Measurements from ENCODE around the gene SVEP1. TPM values are rescaled to one million over a fixed set of nuclear protein-coding genes. Genes with fewer than 3 reads are reported as not detected.
"Not testable (repeated sequence)": the region's sequence is repeated elsewhere in the genome, so short reads cannot be mapped to it uniquely, and the experiment has no call there.

Gene SVEP1
- total RNA-seq, 1 donor from 2014 or later = 1.3 TPM

- DNase-seq (ENCODE audit: low read depth) = no peak
These were observed 196.1 kb downstream of the SVEP1 start for GRCh38 chr9:110383491-110383890.

GRCh38 chr9:110382731-110383130 is 196.8 kb downstream of the SVEP1 start:
- Histone ChIP-seq H3K27me3 (ENCODE audit: control insufficient read depth, insufficient read depth, low read length) (no peaks in the 10 kb centered on the region), H3K4me3 (ENCODE audit: low read depth, low read length) (no peak overlapping the region), H3K36me3 (ENCODE audit: control insufficient read depth, insufficient read depth, low read length) (no peaks in the 10 kb centered on the region)
- DNase-seq (ENCODE audit: low read depth) (no peak), FAIRE-seq (no peak)
- no peak for TF ChIP-seq CTCF (IDR thresholded peaks at IDR 0.05; ENCODE audit: insufficient read depth, low read length, severe bottlenecking)

More at GRCh38 chr9:110383491-110383890, 196.1 kb downstream of the SVEP1 start:
- Histone ChIP-seq H3K27me3 (ENCODE audit: control insufficient read depth, insufficient read depth, low read length) (no peaks in the 10 kb centered on the region), H3K36me3 (ENCODE audit: control insufficient read depth, insufficient read depth, low read length) (no peaks in the 10 kb centered on the region), H3K4me3 (ENCODE audit: low read depth, low read length) (no peak overlapping the region)
- FAIRE-seq = no peak
- no peak for TF ChIP-seq CTCF (IDR thresholded peaks at IDR 0.05; ENCODE audit: insufficient read depth, low read length, severe bottlenecking)

- no peak for DNase-seq (ENCODE audit: low read depth)
- no peak for TF ChIP-seq CTCF (IDR thresholded peaks at IDR 0.05; ENCODE audit: insufficient read depth, low read length, severe bottlenecking)
- H3K27me3 ChIP-seq (ENCODE audit: control insufficient read depth, insufficient read depth, low read length) = no peaks in the 10 kb centered on the region
- no peak for FAIRE-seq
- no peak overlapping the region for H3K4me3 ChIP-seq (ENCODE audit: low read depth, low read length)
- H3K36me3 ChIP-seq (ENCODE audit: control insufficient read depth, insufficient read depth, low read length) = no peaks in the 10 kb centered on the region
These were observed 208.0 kb downstream of the SVEP1 start for GRCh38 chr9:110371411-110372007.

- no peak for TF ChIP-seq CTCF (IDR thresholded peaks at IDR 0.05; ENCODE audit: insufficient read depth, low read length, severe bottlenecking)
- H3K36me3 ChIP-seq (ENCODE audit: control insufficient read depth, insufficient read depth, low read length) = no peaks in the 10 kb centered on the region
- no peaks in the 10 kb centered on the region for H3K27me3 ChIP-seq (ENCODE audit: control insufficient read depth, insufficient read depth, low read length)
- DNase-seq (ENCODE audit: low read depth) = peak; percentile 73
- FAIRE-seq = no peak
- H3K4me3 ChIP-seq (ENCODE audit: low read depth, low read length) = no peak overlapping the region
These were observed 209.2 kb downstream of the SVEP1 start for GRCh38 chr9:110370315-110370714.

- H3K27me3 ChIP-seq (ENCODE audit: control insufficient read depth, insufficient read depth, low read length) = no peaks in the 10 kb centered on the region
- H3K36me3 ChIP-seq (ENCODE audit: control insufficient read depth, insufficient read depth, low read length) = no peaks in the 10 kb centered on the region
- FAIRE-seq (no peak), DNase-seq (ENCODE audit: low read depth) (peak; percentile 36)
- H3K4me3 ChIP-seq (ENCODE audit: low read depth, low read length) = no peak overlapping the region
- TF ChIP-seq CTCF (IDR thresholded peaks at IDR 0.05; ENCODE audit: insufficient read depth, low read length, severe bottlenecking) = no peak
These were observed 215.1 kb downstream of the SVEP1 start for GRCh38 chr9:110364451-110364850.

GRCh38 chr9:110358992-110359391 is 220.5 kb downstream of the SVEP1 start:
- not testable (repeated sequence) for FAIRE-seq; H3K4me3 ChIP-seq (ENCODE audit: low read depth, low read length); DNase-seq (ENCODE audit: low read depth)

More at GRCh38 chr9:110358992-110359391, 220.5 kb downstream of the SVEP1 start:
- not testable (repeated sequence) for H3K27me3 ChIP-seq (ENCODE audit: control insufficient read depth, insufficient read depth, low read length); H3K36me3 ChIP-seq (ENCODE audit: control insufficient read depth, insufficient read depth, low read length)

Data from bronchial epithelial cell (primary cell).